Airway epithelial cell (primary cell): Measurements from ENCODE around the gene UBASH3B. TPM values are rescaled to one million over a fixed set of nuclear protein-coding genes. Genes with fewer than 3 reads are reported as not detected.

Source experiments
- total RNA-seq: library from RNA; depleted of rRNA; stranded (reverse); fragments of >200 nt; gene quantifications from 2 replicates; pipeline ENCODE4 v1.2.3, GENCODE V29; 2015

The UBASH3B gene, protein sequence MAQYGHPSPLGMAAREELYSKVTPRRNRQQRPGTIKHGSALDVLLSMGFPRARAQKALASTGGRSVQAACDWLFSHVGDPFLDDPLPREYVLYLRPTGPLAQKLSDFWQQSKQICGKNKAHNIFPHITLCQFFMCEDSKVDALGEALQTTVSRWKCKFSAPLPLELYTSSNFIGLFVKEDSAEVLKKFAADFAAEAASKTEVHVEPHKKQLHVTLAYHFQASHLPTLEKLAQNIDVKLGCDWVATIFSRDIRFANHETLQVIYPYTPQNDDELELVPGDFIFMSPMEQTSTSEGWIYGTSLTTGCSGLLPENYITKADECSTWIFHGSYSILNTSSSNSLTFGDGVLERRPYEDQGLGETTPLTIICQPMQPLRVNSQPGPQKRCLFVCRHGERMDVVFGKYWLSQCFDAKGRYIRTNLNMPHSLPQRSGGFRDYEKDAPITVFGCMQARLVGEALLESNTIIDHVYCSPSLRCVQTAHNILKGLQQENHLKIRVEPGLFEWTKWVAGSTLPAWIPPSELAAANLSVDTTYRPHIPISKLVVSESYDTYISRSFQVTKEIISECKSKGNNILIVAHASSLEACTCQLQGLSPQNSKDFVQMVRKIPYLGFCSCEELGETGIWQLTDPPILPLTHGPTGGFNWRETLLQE
- 7.9 and 10.1 TPM in 2 replicates for total RNA-seq

DNA sequence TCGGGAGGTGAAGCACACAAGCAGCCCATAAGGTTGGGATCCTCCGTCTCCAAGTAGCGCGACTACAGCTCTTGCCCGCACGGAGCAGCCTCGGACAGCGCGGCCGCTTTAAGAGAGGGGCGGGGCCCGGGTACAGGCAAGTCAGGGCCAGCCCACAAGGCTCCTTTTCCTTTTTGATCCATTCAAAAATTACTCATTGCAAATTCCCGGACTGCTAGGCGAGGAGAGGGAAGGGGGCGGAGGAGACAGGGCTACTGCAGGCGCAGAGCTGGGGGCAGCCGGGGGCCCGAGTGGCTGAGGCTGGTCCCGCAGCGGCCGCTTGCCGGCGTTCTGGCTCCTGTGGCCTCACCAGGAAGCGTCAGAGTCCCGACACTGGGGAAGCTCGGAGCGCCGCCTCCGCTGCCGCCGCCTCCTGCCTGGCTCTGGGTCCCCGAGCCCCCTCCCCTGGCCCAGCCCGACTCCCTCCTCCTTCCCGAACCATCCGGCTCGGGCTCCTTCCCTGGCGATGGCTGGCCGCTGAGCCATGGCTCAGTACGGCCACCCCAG is at the start of gene UBASH3B:
UBASH3B (plus strand) TSS at position 196 of the 546 bp plus-strand sequence; CDS start at position 524, 328 bp downstream.

Other genes with a start within 250 kb of the UBASH3B start
- 0.07 and 1.1 TPM in 2 replicates for gene CRTAM, start 182.8 kb downstream of the UBASH3B start, total RNA-seq
- 1.3 and 2.3 TPM in 2 replicates for gene JHY, start 227.0 kb downstream of the UBASH3B start, total RNA-seq